ENCODE results near the gene SPANXN2.

Gene SPANXN2

DNA sequence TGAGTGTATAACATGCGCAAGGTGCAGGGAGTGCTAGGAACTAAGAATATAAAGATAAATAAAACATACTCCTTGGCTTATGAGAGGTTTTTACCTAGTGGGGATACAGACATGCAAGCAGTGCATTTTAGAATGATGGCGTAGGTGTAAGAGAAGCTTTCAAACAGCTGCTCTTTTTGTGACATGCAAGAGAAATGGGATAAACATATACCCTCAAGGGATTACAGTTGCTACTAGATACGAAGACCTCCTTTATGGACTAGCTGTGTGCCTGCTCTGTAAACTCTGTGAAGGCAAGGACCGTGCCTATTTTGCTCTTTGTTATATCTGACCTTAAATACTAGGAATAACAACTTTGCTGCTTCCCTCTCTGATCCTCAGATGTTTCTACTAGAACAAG, 45.6 kb downstream of the SPANXN2 start:
- H3K9ac ChIP-seq (ENCODE audit: low read length in 5 of 5), result no peak overlapping the region
- no peaks in the 10 kb centered on the region for H3K36me3 ChIP-seq (ENCODE audit: control insufficient read depth in 5 of 5, insufficient read depth in 5 of 5, low read length in 5 of 5)
- H3K27ac ChIP-seq (ENCODE audit: low read depth, low read length), result no peak overlapping the region
- no peaks in the 10 kb centered on the region for H3K4me1 ChIP-seq (ENCODE audit: control insufficient read depth in 5 of 5, insufficient read depth in 5 of 5, low read length in 5 of 5)
- H3K9me3 ChIP-seq (ENCODE audit: control insufficient read depth in 5 of 5, low read length in 5 of 5), result peaks cover 0 to 2% (median 0%) of the 10 kb centered on the region in 5 donors
- H3K27me3 ChIP-seq (ENCODE audit: control insufficient read depth in 5 of 5, insufficient read depth in 4 of 5, low read length in 5 of 5), result peaks cover 0 to 5% (median 0%) of the 10 kb centered on the region in 5 donors
- no peak overlapping the region for H3K4me3 ChIP-seq (ENCODE audit: low read depth in 1 of 5, low read length in 5 of 5)

DNA sequence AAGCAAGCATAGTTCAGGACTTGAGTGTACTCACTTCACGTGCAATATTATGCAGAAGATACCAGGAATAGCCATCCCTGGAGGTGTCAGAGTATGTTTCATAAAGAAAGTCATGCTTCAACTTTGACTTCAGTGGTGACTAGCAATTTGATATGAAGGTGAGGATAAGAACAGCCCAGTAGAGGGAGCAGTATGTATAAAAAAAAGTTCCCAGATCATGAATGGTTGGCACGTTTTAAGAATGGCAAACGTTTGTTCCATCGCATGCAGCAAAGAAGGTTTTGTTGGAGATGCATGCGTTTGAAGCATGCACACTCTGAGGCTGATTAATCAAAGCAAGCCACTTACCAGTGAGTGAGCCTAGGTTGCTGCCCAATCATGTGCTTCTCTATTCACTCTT, 51.2 kb downstream of the SPANXN2 start:
- H3K27me3 ChIP-seq (ENCODE audit: control insufficient read depth in 5 of 5, insufficient read depth in 4 of 5, low read length in 5 of 5), result peaks cover 0 to 2% (median 0%) of the 10 kb centered on the region in 5 donors
- H3K9me3 ChIP-seq (ENCODE audit: control insufficient read depth in 5 of 5, low read length in 5 of 5), result peaks cover 0 to 2% (median 0%) of the 10 kb centered on the region in 5 donors
- no peak overlapping the region for H3K27ac ChIP-seq (ENCODE audit: low read depth, low read length)
- H3K9ac ChIP-seq (ENCODE audit: low read length in 5 of 5), result no peak overlapping the region
- H3K36me3 ChIP-seq (ENCODE audit: control insufficient read depth in 5 of 5, insufficient read depth in 5 of 5, low read length in 5 of 5), result no peaks in the 10 kb centered on the region
- H3K4me3 ChIP-seq (ENCODE audit: low read depth in 1 of 5, low read length in 5 of 5), result no peak overlapping the region
- H3K4me1 ChIP-seq (ENCODE audit: control insufficient read depth in 5 of 5, insufficient read depth in 5 of 5, low read length in 5 of 5), result no peaks in the 10 kb centered on the region

DNA sequence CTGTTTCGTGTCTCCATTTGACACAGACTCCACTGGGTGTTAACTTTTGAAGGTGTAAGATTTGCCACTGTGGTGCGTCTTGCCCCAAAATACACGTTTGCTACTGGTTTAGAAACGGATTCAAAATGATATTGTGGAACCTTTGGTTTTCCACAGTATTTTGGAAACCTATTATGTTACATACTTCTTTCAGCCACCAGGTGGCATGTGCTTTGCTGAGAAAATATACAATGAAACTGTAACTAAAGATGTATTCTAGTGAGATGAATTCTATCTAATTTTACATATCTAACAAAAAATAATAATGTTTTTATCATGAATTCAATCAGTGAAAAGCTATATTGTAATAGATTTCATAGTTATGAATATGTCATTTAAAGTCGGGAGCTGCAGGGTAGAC, 56.2 kb downstream of the SPANXN2 start:
- Histone ChIP-seq H3K4me1 (ENCODE audit: control insufficient read depth in 5 of 5, insufficient read depth in 5 of 5, low read length in 5 of 5) (no peaks in the 10 kb centered on the region), H3K9me3 (ENCODE audit: control insufficient read depth in 5 of 5, low read length in 5 of 5) (no peaks in the 10 kb centered on the region), H3K27me3 (ENCODE audit: control insufficient read depth in 5 of 5, insufficient read depth in 4 of 5, low read length in 5 of 5) (no peaks in the 10 kb centered on the region), H3K36me3 (ENCODE audit: control insufficient read depth in 5 of 5, insufficient read depth in 5 of 5, low read length in 5 of 5) (no peaks in the 10 kb centered on the region), H3K9ac (ENCODE audit: low read length in 5 of 5) (no peak overlapping the region), H3K4me3 (ENCODE audit: low read depth in 1 of 5, low read length in 5 of 5) (no peak overlapping the region), H3K27ac (ENCODE audit: low read depth, low read length) (no peak overlapping the region)

DNA sequence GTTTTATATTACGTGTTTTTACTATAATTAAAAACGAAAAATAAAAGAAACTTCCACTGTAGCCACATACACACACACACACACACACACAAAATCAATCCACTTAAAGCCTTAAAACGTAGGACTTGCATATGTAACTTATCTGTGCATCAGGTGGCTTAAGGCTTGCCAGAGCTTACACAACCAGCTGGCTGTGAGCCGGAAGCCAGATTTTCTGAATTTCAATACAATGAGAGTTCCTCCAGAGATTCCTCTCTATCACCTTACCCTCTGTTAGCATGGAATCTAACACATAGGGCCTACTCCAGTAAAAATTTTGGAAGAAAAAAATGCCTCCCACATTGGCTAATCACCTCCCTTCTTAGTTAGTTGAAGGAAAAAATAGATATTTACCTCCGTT, 56.8 kb downstream of the SPANXN2 start:
- no peak overlapping the region for H3K4me3 ChIP-seq (ENCODE audit: low read depth in 1 of 5, low read length in 5 of 5)
- H3K27ac ChIP-seq (ENCODE audit: low read depth, low read length), result no peak overlapping the region

More for the DNA sequence above, 56.8 kb downstream of the SPANXN2 start:
- no peaks in the 10 kb centered on the region for H3K27me3 ChIP-seq (ENCODE audit: control insufficient read depth in 5 of 5, insufficient read depth in 4 of 5, low read length in 5 of 5)
- H3K9me3 ChIP-seq (ENCODE audit: control insufficient read depth in 5 of 5, low read length in 5 of 5), result no peaks in the 10 kb centered on the region
- H3K4me1 ChIP-seq (ENCODE audit: control insufficient read depth in 5 of 5, insufficient read depth in 5 of 5, low read length in 5 of 5), result no peaks in the 10 kb centered on the region
- no peak overlapping the region for H3K9ac ChIP-seq (ENCODE audit: low read length in 5 of 5)
- H3K36me3 ChIP-seq (ENCODE audit: control insufficient read depth in 5 of 5, insufficient read depth in 5 of 5, low read length in 5 of 5), result no peaks in the 10 kb centered on the region
